Spleen (tissue), 11 donors: ENCODE data around the gene DALRD3. TPM values are rescaled to one million over a fixed set of nuclear protein-coding genes. Genes with fewer than 3 reads are reported as not detected.

Source experiments
- DNase-seq: peaks from one replicate; pipeline ENCODE4 v3.0.0-alpha.2; 2020
- H3K27ac ChIP-seq, 8 donors: fragments of 200-600 bp; sonication (generic) in 7 of 8; 1 replicate in 4 of 8; 2 replicates in 4 of 8; pipeline versions ENCODE4 v1.5.0 to v1.8.0; 2016 to 2021; ENCODE audit warnings: inconsistent platforms in 4 of 8, mild to moderate bottlenecking in 4 of 8, moderate library complexity in 1 of 8
- H3K27me3 ChIP-seq, 7 donors: fragments of 200-600 bp; sonication (generic) in 6 of 7; replicated peaks in 1 of 7; 1 replicate in 4 of 7; 2 replicates in 3 of 7; pipeline versions ENCODE4 v1.5.0 to v1.8.0; 2016 to 2021; ENCODE audit warnings: inconsistent platforms in 3 of 7, mild to moderate bottlenecking in 1 of 7
- H3K36me3 ChIP-seq, 6 donors: fragments of 200-600 bp; sonication (generic) in 5 of 6; 1 replicate in 4 of 6; 2 replicates in 2 of 6; pipeline versions ENCODE4 v1.5.0 to v1.8.0; 2016 to 2021; ENCODE audit warnings: inconsistent platforms in 2 of 6
- H3K4me1 ChIP-seq, 6 donors: fragments of 200-600 bp; sonication (generic) in 5 of 6; 1 replicate in 3 of 6; 2 replicates in 3 of 6; pipeline versions ENCODE4 v1.5.0 to v1.8.0; 2016 to 2021; ENCODE audit warnings: inconsistent platforms in 3 of 6
- H3K4me3 ChIP-seq, 8 donors: fragments of 200-600 bp; sonication (generic) in 7 of 8; 1 replicate in 4 of 8; 2 replicates in 4 of 8; pipeline versions ENCODE4 v1.5.0 to v1.8.0; 2016 to 2021; ENCODE audit warnings: inconsistent platforms in 4 of 8, mild to moderate bottlenecking in 4 of 8, moderate library complexity in 2 of 8
- H3K9me3 ChIP-seq, 8 donors: fragments of 200-600 bp; sonication (generic) in 7 of 8; 1 replicate in 4 of 8; 2 replicates in 4 of 8; pipeline versions ENCODE4 v1.5.0 to v1.8.0; 2016 to 2021; ENCODE audit warnings: inconsistent platforms in 4 of 8
- CTCF ChIP-seq, 11 experiments: fragments of 200-600 bp in 7 of 11; fragments of 450-650 bp in 4 of 11; sonication (generic) in 4 of 11; IDR thresholded peaks in 8 of 11; conservative IDR thresholded peaks in 3 of 11; 1 replicate in 7 of 11; 2 replicates in 4 of 11; pipeline versions ENCODE4 v1.4.0 to v1.8.0; 2016 to 2021; ENCODE audit warnings: antibody characterized with exemption in 11 of 11, inconsistent platforms in 4 of 11, mild to moderate bottlenecking in 1 of 11
- POLR2A ChIP-seq, 3 donors: fragments of 450-650 bp; IDR thresholded peaks; one replicate each; pipeline ENCODE4 v1.5.1; 2017; ENCODE audit warnings: antibody characterized with exemption in 3 of 3, mild to moderate bottlenecking in 1 of 3
- POLR2AphosphoS5 ChIP-seq, 3 donors: sonication (generic); formaldehyde crosslinking; IDR thresholded peaks; one replicate each; pipeline ENCODE4 v1.5.1; 2017; ENCODE audit warnings: antibody characterized with exemption in 3 of 3
- WGBS, 5 donors: extraction: QIAGEN DNeasy Blood & Tissue Kit in 3 of 5; methylation state at CpG; one replicate each; pipeline versions ENCODE4 v1.1.5 to v1.1.7; 2013 to 2018; 5-methylcytosine and 5-hydroxymethylcytosine counted together
- intact Hi-C: fragments of 100-400 bp; cut with DNase I; formaldehyde crosslinking; loops from one replicate; pipeline ENCODE4 v1.15.0; 2023; ENCODE audit warnings: low total_unique reads
- polyA plus RNA-seq, 3 donors: library from polyadenylated mRNA; stranded (reverse); fragments of 200-250 nt; gene quantifications; one replicate each; pipeline ENCODE4 v1.2.1, GENCODE V29; 2013
- total RNA-seq, 7 donors: library from RNA; depleted of rRNA in 3 of 7; stranded (reverse); fragments of >200 nt in 3 of 7; fragmentation: NEBNext Ultra II Directional in 4 of 7; extraction: Animal tissue kit (Norgen Biotek cat#: 25700) in 4 of 7; gene quantifications; one replicate each; pipeline versions ENCODE4 v1.1.0 to v1.2.1, GENCODE V29; 2016 to 2021
- donor health status: healthy with polysubstance abuse.
- donor health status: DM: no; HTN: no; CAD: no; lungs with moderate emphysema.
- donor health status: DM: no; HTN: no; CAD: no.
- donor health status: Bipolar disorder and iron deficiency.
- donor health status: healthy.
- donor health status: DM: no; HTN: no; CAD: no.
- donor health status: DM: yes; HTN: yes; CAD: no.

DALRD3 gene
- total and polyA plus RNA-seq, 10 donors: 16.4 to 32.0 (median 25.3) TPM

DNA sequence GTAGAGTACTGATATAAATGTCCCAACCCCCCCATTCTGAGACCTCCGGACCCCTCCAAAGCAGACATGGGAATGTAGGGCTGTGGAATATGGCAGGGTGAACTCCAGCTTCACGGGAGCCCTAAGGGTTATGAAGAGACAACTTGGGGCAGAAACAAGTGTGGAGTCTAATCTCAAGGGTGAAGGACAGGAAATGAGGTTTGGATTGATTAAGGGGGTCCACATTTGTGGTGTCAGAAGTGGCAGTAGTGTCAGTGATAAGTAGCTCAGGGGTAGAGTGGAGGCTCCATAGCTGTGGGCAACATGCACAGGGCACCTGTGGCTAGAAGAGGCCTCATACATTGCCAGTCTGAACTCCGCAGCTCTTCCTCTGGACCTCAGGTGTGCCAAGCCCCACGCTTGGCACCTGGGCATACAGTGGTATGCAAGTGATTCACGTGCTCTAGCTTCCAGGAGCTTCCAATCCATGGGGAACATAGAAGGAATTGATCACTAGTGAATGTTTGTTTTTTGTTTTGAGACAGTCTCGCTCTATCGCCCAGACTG, 32.5 kb downstream of the DALRD3 start:
- H3K9me3 ChIP-seq: no peaks in the 10 kb centered on the region
- TF ChIP-seq CTCF (IDR thresholded peaks at IDR 0.05 in 8 of 11, conservative IDR thresholded peaks at IDR 0.05 in 3 of 11) (no peak), POLR2AphosphoS5 (IDR thresholded peaks at IDR 0.05) (no peak), POLR2A (IDR thresholded peaks at IDR 0.05) (no peak)
- intact Hi-C loops: loop anchor here (5.0 kb wide), 1 partner anchor 171 kb away; no protein-coding TSS in a partner anchor
- 89 to 95% (median 94%) methylated on average over 7 of the region's 7 CpGs for WGBS, 5 donors
- no peak overlapping the region for H3K27ac ChIP-seq
- no peaks in the 10 kb centered on the region for H3K27me3 ChIP-seq
- H3K36me3 ChIP-seq: peaks cover 0 to 59% (median 44%) of the 10 kb centered on the region in 6 donors
- peaks cover 12 to 29% (median 19%) of the 10 kb centered on the region in 6 donors for H3K4me1 ChIP-seq
- H3K4me3 ChIP-seq: no peak overlapping the region
- DNase-seq: no peak

GRCh38 chr3:48984663-48985062, 33.7 kb downstream of the DALRD3 start:
- intact Hi-C loops: loop anchor here (5.0 kb wide), 1 partner anchor 173 kb away; no protein-coding TSS in a partner anchor
- Histone ChIP-seq H3K4me3 (no peak overlapping the region), H3K27me3 (no peaks in the 10 kb centered on the region), H3K36me3 (peaks cover 5 to 71% (median 56%) of the 10 kb centered on the region in 6 donors), H3K4me1 (peaks cover 12 to 21% (median 14%) of the 10 kb centered on the region in 6 donors), H3K27ac (no peak overlapping the region), H3K9me3 (no peaks in the 10 kb centered on the region)
- no peak for DNase-seq
- TF ChIP-seq POLR2A (IDR thresholded peaks at IDR 0.05) (no peak), POLR2AphosphoS5 (IDR thresholded peaks at IDR 0.05) (no peak), CTCF (IDR thresholded peaks at IDR 0.05 in 8 of 11, conservative IDR thresholded peaks at IDR 0.05 in 3 of 11) (no peak)

- Histone ChIP-seq H3K36me3 (peaks cover 5 to 86% (median 69%) of the 10 kb centered on the region in 6 donors), H3K27ac (no peak overlapping the region), H3K4me3 (no peak overlapping the region), H3K4me1 (peaks cover 0 to 6% (median 5%) of the 10 kb centered on the region in 6 donors), H3K9me3 (no peaks in the 10 kb centered on the region), H3K27me3 (no peaks in the 10 kb centered on the region)
- intact Hi-C loops: no loop called here
- TF ChIP-seq POLR2A (IDR thresholded peaks at IDR 0.05) (no peak), CTCF (IDR thresholded peaks at IDR 0.05 in 8 of 11, conservative IDR thresholded peaks at IDR 0.05 in 3 of 11) (no peak), POLR2AphosphoS5 (IDR thresholded peaks at IDR 0.05) (no peak)
- WGBS, 5 donors: 82 to 98% (median 97%) methylated on average over 4 of the region's 4 CpGs
- DNase-seq: no peak
These were observed 35.3 kb downstream of the DALRD3 start for GRCh38 chr3:48983096-48983495.

DNA sequence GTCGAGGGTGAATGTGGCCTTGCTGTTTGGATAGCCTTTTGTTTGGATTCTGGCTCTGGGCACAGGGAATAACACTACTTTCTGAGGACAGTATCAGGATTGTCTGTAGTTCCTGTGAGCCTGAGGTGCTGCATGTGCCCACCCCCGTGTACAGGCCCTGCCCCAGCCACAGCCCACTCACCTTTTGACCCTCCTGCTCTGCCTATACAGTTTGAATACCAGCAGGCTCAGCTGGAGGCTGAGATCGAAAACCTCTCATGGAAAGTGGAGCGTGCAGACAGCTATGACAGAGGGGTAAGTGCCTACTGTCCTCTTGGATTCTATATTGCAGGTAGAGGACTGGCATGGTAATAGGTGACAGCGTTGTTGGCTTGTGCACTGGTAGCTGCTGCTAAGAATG, 35.7 kb downstream of the DALRD3 start:
- H3K36me3 ChIP-seq: peaks cover 5 to 90% (median 72%) of the 10 kb centered on the region in 6 donors
- DNase-seq: no peak

More for the DNA sequence above, 35.7 kb downstream of the DALRD3 start:
- H3K4me3 ChIP-seq: no peak overlapping the region
- no peaks in the 10 kb centered on the region for H3K27me3 ChIP-seq
- H3K27ac ChIP-seq: no peak overlapping the region
- WGBS, 5 donors: 81 to 95% (median 88%) methylated on average over 4 to 5 of the region's 5 CpGs
- intact Hi-C loops: no loop called here
- H3K4me1 ChIP-seq: peaks cover 0 to 1% (median 1%) of the 10 kb centered on the region in 6 donors
- TF ChIP-seq POLR2AphosphoS5 (IDR thresholded peaks at IDR 0.05) (no peak), CTCF (IDR thresholded peaks at IDR 0.05 in 8 of 11, conservative IDR thresholded peaks at IDR 0.05 in 3 of 11) (no peak), POLR2A (IDR thresholded peaks at IDR 0.05) (no peak)
- H3K9me3 ChIP-seq: no peaks in the 10 kb centered on the region
